ENCODE results near the gene ELMOD2.

ELMOD2 gene

DNA sequence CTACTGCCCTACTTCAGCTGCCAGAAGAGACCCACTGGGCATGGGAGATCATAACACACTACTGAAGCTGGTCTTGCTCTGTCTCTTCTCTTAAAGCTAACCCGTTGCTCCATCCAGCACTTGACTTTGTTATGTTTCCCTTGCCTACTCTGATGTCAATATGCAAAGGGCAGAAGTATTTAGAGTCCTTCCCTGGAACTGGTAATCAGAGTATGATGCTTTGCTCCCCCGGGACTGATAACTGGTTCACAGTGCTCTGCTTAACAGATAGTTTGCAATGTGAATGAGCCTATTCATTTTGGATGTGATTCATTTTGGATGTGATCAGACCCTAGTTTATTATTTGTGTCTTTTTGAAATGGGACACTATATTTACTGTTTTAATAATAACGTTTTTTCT is 57.1 kb downstream of the ELMOD2 start:
- DNase-seq (ENCODE audit: insufficient read length, low spot score) (no peak), FAIRE-seq (no peak)
- TF ChIP-seq, protein P1, sequence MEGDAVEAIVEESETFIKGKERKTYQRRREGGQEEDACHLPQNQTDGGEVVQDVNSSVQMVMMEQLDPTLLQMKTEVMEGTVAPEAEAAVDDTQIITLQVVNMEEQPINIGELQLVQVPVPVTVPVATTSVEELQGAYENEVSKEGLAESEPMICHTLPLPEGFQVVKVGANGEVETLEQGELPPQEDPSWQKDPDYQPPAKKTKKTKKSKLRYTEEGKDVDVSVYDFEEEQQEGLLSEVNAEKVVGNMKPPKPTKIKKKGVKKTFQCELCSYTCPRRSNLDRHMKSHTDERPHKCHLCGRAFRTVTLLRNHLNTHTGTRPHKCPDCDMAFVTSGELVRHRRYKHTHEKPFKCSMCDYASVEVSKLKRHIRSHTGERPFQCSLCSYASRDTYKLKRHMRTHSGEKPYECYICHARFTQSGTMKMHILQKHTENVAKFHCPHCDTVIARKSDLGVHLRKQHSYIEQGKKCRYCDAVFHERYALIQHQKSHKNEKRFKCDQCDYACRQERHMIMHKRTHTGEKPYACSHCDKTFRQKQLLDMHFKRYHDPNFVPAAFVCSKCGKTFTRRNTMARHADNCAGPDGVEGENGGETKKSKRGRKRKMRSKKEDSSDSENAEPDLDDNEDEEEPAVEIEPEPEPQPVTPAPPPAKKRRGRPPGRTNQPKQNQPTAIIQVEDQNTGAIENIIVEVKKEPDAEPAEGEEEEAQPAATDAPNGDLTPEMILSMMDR (IDR thresholded peaks at IDR 0.05; ENCODE audit: insufficient read depth, missing control alignments): no peak

DNA sequence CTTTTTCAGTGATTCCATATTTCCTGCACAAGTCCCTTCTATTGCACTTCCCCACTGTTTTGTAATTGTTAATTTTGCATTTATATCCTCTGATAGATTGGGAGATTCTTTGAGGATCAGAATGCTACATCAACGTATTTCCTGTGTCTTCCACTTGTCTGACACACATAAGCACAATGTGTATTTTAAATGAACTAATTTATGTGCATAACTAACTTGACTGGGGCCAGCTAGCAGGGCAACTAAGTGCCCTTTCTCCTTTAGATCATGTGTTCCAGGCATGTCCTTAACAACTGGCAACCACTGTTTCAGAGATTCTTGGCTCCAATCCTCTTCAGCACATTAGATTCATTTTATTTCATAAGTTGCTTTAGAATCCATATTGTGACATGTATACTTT is 60.5 kb downstream of the ELMOD2 start:
- no peak for DNase-seq (ENCODE audit: insufficient read length, low spot score)
- TF ChIP-seq, protein P1 (IDR thresholded peaks at IDR 0.05; ENCODE audit: insufficient read depth, missing control alignments): no peak
- no peak for FAIRE-seq

DNA sequence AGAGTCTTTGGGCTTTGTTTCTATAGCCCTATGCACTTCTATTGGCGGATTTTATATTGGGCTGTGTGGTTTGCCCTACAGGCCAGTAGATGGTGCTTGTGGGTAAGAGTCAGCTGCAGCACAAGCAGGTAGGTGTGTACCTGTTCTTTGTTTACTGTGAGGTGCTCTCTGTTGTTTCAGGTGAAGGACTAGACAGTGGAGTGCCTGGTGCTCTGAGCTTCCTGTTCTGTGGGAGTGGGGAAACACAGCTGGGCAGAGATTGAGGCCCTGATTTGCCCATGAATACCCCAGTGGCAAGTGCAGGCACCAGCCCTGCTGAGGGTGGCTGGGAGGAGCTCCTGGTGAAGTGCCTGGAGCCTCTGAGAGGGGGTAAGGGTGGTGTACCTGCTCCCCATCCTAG is 71.1 kb downstream of the ELMOD2 start:
- TF ChIP-seq, protein P1 (IDR thresholded peaks at IDR 0.05; ENCODE audit: insufficient read depth, missing control alignments): peak; percentile 21
- FAIRE-seq (no peak), DNase-seq (ENCODE audit: insufficient read length, low spot score) (no peak)

DNA sequence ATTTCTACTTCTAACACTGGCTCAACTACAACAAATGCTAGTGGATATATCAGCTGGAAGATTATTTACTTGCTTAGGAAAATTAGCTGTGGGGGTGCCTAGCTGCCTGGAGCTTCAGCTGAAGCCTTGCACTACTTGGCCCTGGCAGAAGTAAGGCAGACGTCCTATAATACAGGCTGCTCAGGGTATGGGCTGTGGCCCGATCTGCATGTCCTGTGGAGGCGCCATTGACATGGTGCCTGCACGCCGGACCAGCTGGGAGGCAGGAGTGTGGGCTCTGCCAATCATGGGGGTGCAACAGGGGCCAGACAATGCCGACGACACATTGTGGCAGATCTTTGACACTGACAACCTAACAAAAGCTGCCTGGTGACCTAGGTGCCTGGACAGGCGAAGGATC is 76.4 kb downstream of the ELMOD2 start:
- TF ChIP-seq, protein P1 (IDR thresholded peaks at IDR 0.05; ENCODE audit: insufficient read depth, missing control alignments): no peak
- FAIRE-seq (no peak), DNase-seq (ENCODE audit: insufficient read length, low spot score) (no peak)

DNA sequence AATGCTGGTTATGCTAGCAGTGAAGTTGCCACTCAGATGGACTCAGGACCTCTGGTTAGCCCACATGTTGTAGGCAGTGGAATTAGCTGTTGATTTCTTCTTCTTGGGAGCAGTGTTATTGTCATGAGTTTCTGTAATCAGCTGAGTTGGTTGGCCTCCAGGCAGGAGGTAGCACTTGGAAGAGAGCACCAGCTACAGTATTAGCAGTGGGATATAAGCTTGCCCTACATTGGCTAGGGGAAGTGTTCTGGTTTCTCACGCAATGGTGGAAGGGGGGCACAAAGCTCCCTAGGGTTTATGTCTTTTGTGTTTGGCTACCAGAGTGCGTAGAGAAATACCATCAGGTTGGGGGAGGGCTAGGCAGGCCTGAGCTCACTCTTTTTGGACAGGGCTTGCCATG is 78.7 kb downstream of the ELMOD2 start:
- TF ChIP-seq, protein P1 (IDR thresholded peaks at IDR 0.05; ENCODE audit: insufficient read depth, missing control alignments): no peak
- FAIRE-seq: no peak
- no peak for DNase-seq (ENCODE audit: insufficient read length, low spot score)

DNA sequence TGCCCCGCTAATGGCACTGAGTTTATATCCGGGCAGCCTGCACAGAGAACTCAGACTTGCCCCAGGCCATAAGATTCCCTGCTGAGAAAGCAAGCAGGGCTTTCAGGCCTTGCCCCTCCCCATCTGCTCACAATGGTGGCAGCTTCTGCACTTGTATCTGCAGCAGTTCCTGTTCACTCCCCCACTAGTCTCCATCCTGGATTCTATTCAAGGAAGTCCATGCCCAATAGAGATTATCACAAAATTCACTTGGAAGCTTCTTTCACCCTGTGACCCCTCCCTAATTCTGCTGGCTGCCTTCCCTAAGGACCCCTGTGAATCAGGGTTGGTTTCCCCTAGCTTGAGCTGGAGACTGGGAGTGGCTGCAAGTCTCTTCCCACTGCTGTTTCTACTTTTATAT is 79.3 kb downstream of the ELMOD2 start:
- TF ChIP-seq, protein P1 (IDR thresholded peaks at IDR 0.05; ENCODE audit: insufficient read depth, missing control alignments): no peak
- DNase-seq (ENCODE audit: insufficient read length, low spot score): no peak
- no peak for FAIRE-seq

Measured in D721Med (cell line).